Astrocyte (in vitro differentiated cells and primary cell): ENCODE results near the gene ARMH3.

Experiments used
- CTCF ChIP-seq: IDR thresholded peaks from 2 replicates; pipeline ENCODE4 v1.5.1; 2011; ENCODE audit warnings: low read depth, mild to moderate bottlenecking, inconsistent platforms, low read length, moderate library complexity; ENCODE audit not compliant: insufficient read depth
- EZH2 ChIP-seq: IDR thresholded peaks from 2 replicates; pipeline ENCODE4 v1.6.1; 2012; ENCODE audit warnings: mild to moderate bottlenecking, low read length, inconsistent platforms; ENCODE audit not compliant: insufficient read depth

GRCh38 chr10:101841826-101842225, 214.1 kb downstream of the ARMH3 start:
- TF ChIP-seq CTCF (no peak), EZH2 (no peak)
